Thoracic aorta (tissue), 2 donors: ENCODE data around the gene ZNF554. TPM values are rescaled to one million over a fixed set of nuclear protein-coding genes. Genes with fewer than 3 reads are reported as not detected.

Source experiments
- ATAC-seq: fragments of 150-250 bp; one replicate; pipeline ENCODE4 v1.8.0; 2017; ENCODE audit warnings: low read depth; ENCODE audit not compliant: insufficient number of reproducible peaks, low FRiP score
- DNase-seq: peaks from one replicate; pipeline ENCODE4 v3.0.0-alpha.2; 2020; ENCODE audit warnings: low spot score
- H3K27ac ChIP-seq, 2 donors: fragments of 200-600 bp; sonication (generic); 1 replicate in 1 of 2; 2 replicates in 1 of 2; pipeline ENCODE4 v1.5.1; 2016; ENCODE audit warnings: mild to moderate bottlenecking in 2 of 2, moderate library complexity in 2 of 2
- H3K27me3 ChIP-seq: fragments of 200-600 bp; sonication (generic); replicated peaks from 2 replicates; pipeline ENCODE4 v1.6.0; 2016; ENCODE audit warnings: mild to moderate bottlenecking; ENCODE audit not compliant: insufficient read depth
- H3K36me3 ChIP-seq: fragments of 200-600 bp; sonication (generic); one replicate; pipeline ENCODE4 v1.5.1; 2016
- H3K4me1 ChIP-seq, 2 donors: fragments of 200-600 bp; sonication (generic); 1 replicate in 1 of 2; 2 replicates in 1 of 2; pipeline versions ENCODE4 v1.5.1 to v1.6.0; 2016; ENCODE audit warnings: low read depth in 2 of 2, mild to moderate bottlenecking in 1 of 2; ENCODE audit not compliant: control insufficient read depth in 1 of 2
- H3K4me3 ChIP-seq: fragments of 200-600 bp; sonication (generic); 2 replicates; pipeline ENCODE4 v1.5.1; 2016; ENCODE audit warnings: mild to moderate bottlenecking
- H3K9me3 ChIP-seq: fragments of 200-600 bp; sonication (generic); 2 replicates; pipeline ENCODE4 v1.5.1; 2016
- CTCF ChIP-seq: fragments of 200-600 bp; sonication (generic); IDR thresholded peaks from one replicate; pipeline ENCODE4 v1.5.1; 2019; ENCODE audit warnings: antibody characterized with exemption
- total RNA-seq, 2 donors: library from RNA; depleted of rRNA; stranded (reverse); fragments of >200 nt; gene quantifications; one replicate each; pipeline versions ENCODE4 v1.1.0 to v1.2.3, GENCODE V29; 2016

ZNF554 gene
- total RNA-seq: 1 to 10 TPM; 2.8 to 4.4 TPM

- H3K4me3 ChIP-seq: peak within 1 kb of the TSS; percentile 90
- peak; percentile 57 for ATAC-seq
- TF ChIP-seq CTCF: peak; percentile 94
- H3K36me3 ChIP-seq: no peaks in the 10 kb centered on the region
- no peaks in the 10 kb centered on the region for H3K27me3 ChIP-seq
- H3K4me1 ChIP-seq: peaks cover 6 to 12% of the 10 kb centered on the region in 2 donors
- peak; percentile 90 for DNase-seq
- H3K9me3 ChIP-seq: no peaks in the 10 kb centered on the region
- no peak within 1 kb of the TSS for H3K27ac ChIP-seq
These were observed at the start of gene ZNF554 for GRCh38 chr19:2819540-2820111. Gene ZNF554, plus strand, starts transcription at chr19:2819868. Its CDS starts 204 bp downstream, at chr19:2820072.

GRCh38 chr19:2770055-2771013 lies 49.3 kb upstream of the ZNF554 start:
- Histone ChIP-seq H3K4me1 (peaks cover 0 to 14% of the 10 kb centered on the region in 2 donors), H3K9me3 (no peaks in the 10 kb centered on the region), H3K27me3 (no peaks in the 10 kb centered on the region), H3K4me3 (no peak overlapping the region), H3K27ac (no peak overlapping the region), H3K36me3 (peaks cover 32% of the 10 kb centered on the region)
- DNase-seq: no peak
- ATAC-seq: no peak
- TF ChIP-seq CTCF: no peak

GRCh38 chr19:2771786-2772674 lies 47.6 kb upstream of the ZNF554 start:
- H3K4me1 ChIP-seq: peaks cover 0 to 14% of the 10 kb centered on the region in 2 donors
- H3K27ac ChIP-seq: no peak overlapping the region
- no peak overlapping the region for H3K4me3 ChIP-seq
- H3K27me3 ChIP-seq: no peaks in the 10 kb centered on the region
- ATAC-seq: no peak
- H3K36me3 ChIP-seq: peaks cover 15% of the 10 kb centered on the region
- H3K9me3 ChIP-seq: no peaks in the 10 kb centered on the region
- no peak for DNase-seq
- TF ChIP-seq CTCF: no peak

GRCh38 chr19:2774083-2774679 lies 45.5 kb upstream of the ZNF554 start:
- no peak for TF ChIP-seq CTCF
- DNase-seq (no peak), ATAC-seq (no peak)
- H3K9me3 ChIP-seq: no peaks in the 10 kb centered on the region
- H3K27me3 ChIP-seq: no peaks in the 10 kb centered on the region
- H3K4me1 ChIP-seq: peaks cover 0 to 14% of the 10 kb centered on the region in 2 donors
- no peak overlapping the region for H3K27ac ChIP-seq
- no peak overlapping the region for H3K4me3 ChIP-seq
- H3K36me3 ChIP-seq: no peaks in the 10 kb centered on the region
